HG03280 (cell line): ENCODE measurements around the gene RIMBP2.
"Not testable (repeated sequence)": the region's sequence is repeated elsewhere in the genome, so short reads cannot be mapped to it uniquely, and the experiment has no call there.

Source experiments
- ATAC-seq: cut with Tn5 transposase; IDR thresholded peaks from one replicate; pipeline ENCODE4 v1.9.1; 2021; ENCODE audit warnings: mild to moderate bottlenecking, moderate library complexity; ENCODE audit not compliant: unreplicated experiment

RIMBP2 gene

GRCh38 chr12:130707571-130707891 is 8.6 kb downstream of the RIMBP2 start:
- no peak for ATAC-seq

- no peak for ATAC-seq
Observed at GRCh38 chr12:130706885-130707570, 9.1 kb downstream of the RIMBP2 start.

- no peak for ATAC-seq
Observed at GRCh38 chr12:130706311-130706710, 9.8 kb downstream of the RIMBP2 start.

GRCh38 chr12:130705178-130705822 is 10.8 kb downstream of the RIMBP2 start:
- ATAC-seq = no peak

GRCh38 chr12:130704606-130705005 is 11.5 kb downstream of the RIMBP2 start:
- ATAC-seq = no peak

- ATAC-seq = no peak
Observed at GRCh38 chr12:130703733-130704375, 12.2 kb downstream of the RIMBP2 start.

- no peak for ATAC-seq
Observed at GRCh38 chr12:130702966-130703732, 12.9 kb downstream of the RIMBP2 start.

- no peak for ATAC-seq
Observed at GRCh38 chr12:130701402-130701744, 14.7 kb downstream of the RIMBP2 start.

GRCh38 chr12:130700492-130701401 is 15.4 kb downstream of the RIMBP2 start:
- ATAC-seq = no peak

- ATAC-seq = no peak
Observed at GRCh38 chr12:130698106-130698505, 18.0 kb downstream of the RIMBP2 start.

GRCh38 chr12:130696379-130697100 is 19.6 kb downstream of the RIMBP2 start:
- ATAC-seq = no peak

- ATAC-seq = no peak
Observed at GRCh38 chr12:130695061-130695460, 21.0 kb downstream of the RIMBP2 start.

GRCh38 chr12:130689408-130690405 is 26.4 kb downstream of the RIMBP2 start:
- no peak for ATAC-seq

GRCh38 chr12:130688999-130689398 is 27.1 kb downstream of the RIMBP2 start:
- not testable (repeated sequence) for ATAC-seq

GRCh38 chr12:130687796-130688778 is 28.0 kb downstream of the RIMBP2 start:
- no peak for ATAC-seq

GRCh38 chr12:130687190-130687589 is 28.9 kb downstream of the RIMBP2 start:
- no peak for ATAC-seq

GRCh38 chr12:130686511-130686991 is 29.5 kb downstream of the RIMBP2 start:
- ATAC-seq = no peak
